ENCODE results near the gene TOR1A.

Gene TOR1A

GRCh38 chr9:129828051-129828450, 4.1 kb upstream of the TOR1A start:
- TF ChIP-seq CTCF (conservative IDR thresholded peaks at IDR 0.05; ENCODE audit: low read length) = no peak
- no peak for TF ChIP-seq EZH2phosphoT487 (IDR thresholded peaks at IDR 0.05; ENCODE audit: borderline replicate concordance)
- Histone ChIP-seq H4K20me1 (ENCODE audit: insufficient read depth, low read length, poor library complexity, severe bottlenecking) (no peaks in the 10 kb centered on the region), H3K4me2 (ENCODE audit: low read depth, low read length, poor library complexity, severe bottlenecking) (no peak overlapping the region), H3K79me2 (ENCODE audit: insufficient read depth, low read length) (peaks cover 4% of the 10 kb centered on the region), H3K9me2 (replicated peaks; ENCODE audit: low read depth, low read length) (no peaks in the 10 kb centered on the region), H3K9me3 (ENCODE audit: insufficient read depth, low read depth, low read length) (no peaks in the 10 kb centered on the region), H2AFZ (ENCODE audit: low read length) (no peak overlapping the region), H3K36me3 (ENCODE audit: insufficient read depth, low read length) (peaks cover 11% of the 10 kb centered on the region; the same call in 1 of the 2 replicates), H3K4me3 (ENCODE audit: low read length, poor library complexity, severe bottlenecking) (no peak overlapping the region), H3K9ac (ENCODE audit: low read depth, low read length, poor library complexity, severe bottlenecking) (no peak overlapping the region), H3F3A (ENCODE audit: low read depth) (no peaks in the 10 kb centered on the region), H3K4me1 (ENCODE audit: insufficient read depth, low read length, poor library complexity, severe bottlenecking) (no peaks in the 10 kb centered on the region), H3K27me3 (ENCODE audit: insufficient read depth, low read length, poor library complexity, severe bottlenecking) (no peaks in the 10 kb centered on the region)

GRCh38 chr9:129826759-129827158, 2.8 kb upstream of the TOR1A start:
- TF ChIP-seq EZH2phosphoT487 (IDR thresholded peaks at IDR 0.05; ENCODE audit: borderline replicate concordance) (no peak), CTCF (conservative IDR thresholded peaks at IDR 0.05; ENCODE audit: low read length) (no peak)
- no peak overlapping the region for H3K4me3 ChIP-seq (ENCODE audit: low read length, poor library complexity, severe bottlenecking)
- H3K27me3 ChIP-seq (ENCODE audit: insufficient read depth, low read length, poor library complexity, severe bottlenecking) = no peaks in the 10 kb centered on the region
- H3K9ac ChIP-seq (ENCODE audit: low read depth, low read length, poor library complexity, severe bottlenecking) = no peak overlapping the region
- H3K4me2 ChIP-seq (ENCODE audit: low read depth, low read length, poor library complexity, severe bottlenecking) = no peak overlapping the region
- H3K9me2 ChIP-seq (replicated peaks; ENCODE audit: low read depth, low read length) = no peaks in the 10 kb centered on the region
- no peak overlapping the region for H2AFZ ChIP-seq (ENCODE audit: low read length)
- peaks cover 15% of the 10 kb centered on the region for H3K79me2 ChIP-seq (ENCODE audit: insufficient read depth, low read length)
- peaks cover 8% of the 10 kb centered on the region; the same call in 1 of the 2 replicates for H3K36me3 ChIP-seq (ENCODE audit: insufficient read depth, low read length)
- peaks cover 5% of the 10 kb centered on the region for H4K20me1 ChIP-seq (ENCODE audit: insufficient read depth, low read length, poor library complexity, severe bottlenecking)
- H3K9me3 ChIP-seq (ENCODE audit: insufficient read depth, low read depth, low read length) = no peaks in the 10 kb centered on the region
- H3F3A ChIP-seq (ENCODE audit: low read depth) = no peaks in the 10 kb centered on the region
- peaks cover 5% of the 10 kb centered on the region for H3K4me1 ChIP-seq (ENCODE audit: insufficient read depth, low read length, poor library complexity, severe bottlenecking)

DNA sequence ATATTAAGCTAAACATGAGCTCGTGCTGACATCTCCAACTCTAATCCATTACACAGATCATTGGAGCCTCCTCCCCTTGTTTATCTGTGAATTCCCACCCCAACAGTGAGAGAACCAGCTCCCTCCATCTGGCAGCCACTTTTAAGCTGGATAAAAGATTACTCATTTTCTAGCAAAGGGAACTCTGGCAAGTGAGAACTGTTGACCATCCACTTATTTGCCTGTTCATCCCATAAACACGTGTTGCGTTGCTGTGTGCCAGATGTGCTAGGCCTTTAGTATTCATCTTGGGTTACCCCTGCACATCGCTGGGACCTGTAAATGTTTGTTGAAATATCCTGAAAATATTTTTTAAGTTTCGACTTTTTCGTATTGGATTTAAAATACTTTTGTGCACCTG, 2.4 kb upstream of the TOR1A start:
- H2AFZ ChIP-seq (ENCODE audit: low read length) = no peak overlapping the region
- H3K9me2 ChIP-seq (replicated peaks; ENCODE audit: low read depth, low read length) = no peaks in the 10 kb centered on the region
- TF ChIP-seq EZH2phosphoT487 (IDR thresholded peaks at IDR 0.05; ENCODE audit: borderline replicate concordance) (no peak), CTCF (conservative IDR thresholded peaks at IDR 0.05; ENCODE audit: low read length) (no peak)
- no peaks in the 10 kb centered on the region for H3K9me3 ChIP-seq (ENCODE audit: insufficient read depth, low read depth, low read length)
- H3K4me3 ChIP-seq (ENCODE audit: low read length, poor library complexity, severe bottlenecking) = no peak overlapping the region
- no peaks in the 10 kb centered on the region for H3F3A ChIP-seq (ENCODE audit: low read depth)
- peaks cover 5% of the 10 kb centered on the region for H4K20me1 ChIP-seq (ENCODE audit: insufficient read depth, low read length, poor library complexity, severe bottlenecking)
- H3K79me2 ChIP-seq (ENCODE audit: insufficient read depth, low read length) = peaks cover 19% of the 10 kb centered on the region
- H3K27me3 ChIP-seq (ENCODE audit: insufficient read depth, low read length, poor library complexity, severe bottlenecking) = no peaks in the 10 kb centered on the region
- H3K4me1 ChIP-seq (ENCODE audit: insufficient read depth, low read length, poor library complexity, severe bottlenecking) = peaks cover 5% of the 10 kb centered on the region
- H3K36me3 ChIP-seq (ENCODE audit: insufficient read depth, low read length) = peaks cover 6% of the 10 kb centered on the region; the same call in 1 of the 2 replicates
- H3K4me2 ChIP-seq (ENCODE audit: low read depth, low read length, poor library complexity, severe bottlenecking) = no peak overlapping the region
- no peak overlapping the region for H3K9ac ChIP-seq (ENCODE audit: low read depth, low read length, poor library complexity, severe bottlenecking)
